ENCODE measurements around the gene PLAC1.

GRCh38 chrX:134625315-134625718 is 33.0 kb downstream of the PLAC1 start:
- TF ChIP-seq CTCF (IDR thresholded peaks at IDR 0.05; ENCODE audit: low read length) (no peak), EZH2 (IDR thresholded peaks at IDR 0.05; ENCODE audit: borderline replicate concordance, low read length) (no peak)
